Large intestine (tissue), 3 donors: ENCODE data around the gene KCNQ5. TPM values are rescaled to one million over a fixed set of nuclear protein-coding genes. Genes with fewer than 3 reads are reported as not detected.

Experiments used
- DNase-seq, 2 donors: peaks; one replicate each; pipeline versions ENCODE4 v3.0.0 to v3.0.0-alpha.2; 2013
- H3K27ac ChIP-seq: one replicate; pipeline ENCODE4 v1.5.1; 2013; ENCODE audit warnings: low read length
- H3K27me3 ChIP-seq: 2 replicates; pipeline ENCODE4 v1.6.1; 2013; ENCODE audit warnings: low read length; ENCODE audit not compliant: control insufficient read depth, insufficient read depth
- H3K36me3 ChIP-seq: 2 replicates; pipeline ENCODE4 v1.6.1; 2013; ENCODE audit warnings: low read length; ENCODE audit not compliant: control insufficient read depth, insufficient read depth
- H3K4me1 ChIP-seq: one replicate; pipeline ENCODE4 v1.6.1; 2013; ENCODE audit warnings: low read length; ENCODE audit not compliant: control insufficient read depth, insufficient read depth
- H3K4me3 ChIP-seq: one replicate; pipeline ENCODE4 v1.5.1; 2013; ENCODE audit warnings: low read length
- H3K9me3 ChIP-seq: one replicate; pipeline ENCODE4 v1.6.1; 2013; ENCODE audit warnings: mild to moderate bottlenecking, low read depth, low read length, moderate library complexity; ENCODE audit not compliant: control insufficient read depth
- WGBS: methylation state at CpG from one replicate; pipeline ENCODE4 v1.1.5; 2013; ENCODE audit warnings: low lambda C conversion rate; ENCODE audit not compliant: insufficient coverage; 5-methylcytosine and 5-hydroxymethylcytosine counted together
- polyA plus RNA-seq: library from polyadenylated mRNA; unstranded; fragments of 120-200 nt; gene quantifications from one replicate; pipeline ENCODE4 v1.2.1, GENCODE V29; 2013

The KCNQ5 gene
- polyA plus RNA-seq, 1 donor = 3.4 TPM

DNA sequence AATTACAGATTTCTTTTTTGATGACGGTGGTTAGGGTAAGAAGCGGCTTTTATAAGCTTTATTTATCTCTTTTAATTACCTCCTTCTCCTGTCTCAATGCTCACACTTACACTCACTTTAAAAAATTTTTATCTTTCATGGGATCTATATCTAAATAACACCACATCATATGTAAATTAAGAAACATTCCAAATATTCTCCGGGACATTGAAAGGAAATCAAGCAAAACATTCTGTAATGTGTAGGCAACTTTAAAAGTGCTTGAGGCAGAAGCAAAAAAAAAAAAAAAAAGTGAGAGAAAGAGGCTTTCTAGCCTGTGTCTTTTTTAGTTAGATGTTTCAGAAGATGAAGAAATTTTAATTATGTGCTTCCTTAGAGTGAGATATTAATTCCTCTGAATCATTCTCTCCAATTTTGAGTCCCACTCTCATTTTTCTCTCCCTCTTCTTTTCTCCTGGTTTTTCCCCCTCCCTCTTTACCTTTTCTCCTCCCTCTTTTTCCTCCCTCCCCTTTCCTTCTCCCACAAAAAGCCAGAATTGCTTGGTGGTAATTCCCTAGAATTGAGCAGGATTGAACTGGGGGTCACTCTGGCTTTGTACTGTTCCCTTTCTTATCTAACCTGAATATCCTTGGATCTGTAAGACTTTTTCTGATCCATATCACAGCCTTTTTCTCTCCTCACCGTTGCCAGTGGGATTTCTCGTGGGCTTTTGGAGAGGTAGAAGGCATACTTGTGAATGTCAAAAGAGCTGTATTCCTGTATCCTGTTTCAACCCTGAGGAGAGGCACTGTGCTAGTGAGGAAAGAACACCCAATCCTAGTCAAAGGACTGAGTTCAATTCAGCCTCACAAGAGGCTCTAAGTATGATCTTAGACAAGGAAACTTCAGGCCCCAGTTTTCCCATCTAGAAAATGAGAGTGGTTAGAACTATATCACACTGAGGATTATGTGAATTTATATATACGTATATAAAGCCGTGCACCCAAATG, 30.4 kb downstream of the KCNQ5 start:
- DNase-seq = no peak
- no peaks in the 10 kb centered on the region for H3K36me3 ChIP-seq
- H3K4me3 ChIP-seq = no peak overlapping the region
- WGBS = 60% methylated on average over 2 of the region's 7 CpGs
- H3K27me3 ChIP-seq = no peaks in the 10 kb centered on the region
- no peak overlapping the region for H3K27ac ChIP-seq
- H3K9me3 ChIP-seq = no peaks in the 10 kb centered on the region
- no peaks in the 10 kb centered on the region for H3K4me1 ChIP-seq

DNA sequence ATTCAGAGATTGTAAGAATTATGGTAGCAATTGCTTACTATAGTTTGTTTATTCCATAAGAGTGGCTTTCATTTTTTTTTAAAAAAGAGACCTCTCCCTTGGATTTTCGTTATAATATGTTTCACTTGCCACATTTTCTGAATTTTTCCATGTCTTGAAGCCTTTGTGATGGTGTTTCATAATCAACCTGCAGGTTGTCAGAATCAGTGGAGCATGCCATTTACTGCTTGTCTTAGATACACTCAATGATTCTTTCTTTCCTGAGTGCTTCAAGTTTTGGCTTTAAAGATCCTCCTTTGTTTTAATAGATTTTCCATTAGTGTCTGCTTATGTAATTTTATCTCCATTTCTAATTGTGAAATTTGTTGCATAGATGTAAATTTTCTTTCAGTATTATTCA, 31.2 kb downstream of the KCNQ5 start:
- Histone ChIP-seq H3K4me3 (no peak overlapping the region), H3K9me3 (no peaks in the 10 kb centered on the region), H3K27ac (no peak overlapping the region), H3K4me1 (no peaks in the 10 kb centered on the region), H3K36me3 (no peaks in the 10 kb centered on the region), H3K27me3 (no peaks in the 10 kb centered on the region)
- no peak for DNase-seq
- WGBS = 88% methylated on average over 1 of the region's 1 CpG

DNA sequence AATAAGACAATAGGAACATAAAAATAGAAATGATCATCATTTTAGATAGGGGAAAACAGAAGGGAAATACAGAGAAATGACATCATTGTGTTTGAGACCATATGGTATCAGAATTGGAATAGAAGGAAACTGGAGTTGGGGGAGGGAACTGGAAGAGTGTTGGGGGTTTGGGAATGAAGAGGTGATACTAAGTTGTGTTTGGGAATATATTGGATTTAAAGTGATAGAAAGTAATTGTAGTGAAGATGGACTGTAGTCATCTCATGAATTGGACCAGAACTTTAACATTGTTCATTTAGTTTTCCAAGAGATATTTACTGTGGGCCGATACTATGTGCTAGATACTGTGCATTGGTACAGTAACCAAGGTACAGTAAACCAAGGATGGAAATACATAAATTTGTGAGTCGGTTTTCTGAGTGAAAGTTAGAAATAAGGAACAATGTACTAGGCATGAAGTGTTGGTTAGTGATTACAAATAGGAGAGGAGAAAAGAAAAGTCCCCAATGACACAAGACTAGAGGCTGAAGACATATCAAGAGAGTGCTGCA, 32.3 kb downstream of the KCNQ5 start:
- no CpG with 5 or more reads among the region's 2 CpGs for WGBS
- no peaks in the 10 kb centered on the region for H3K4me1 ChIP-seq
- H3K27ac ChIP-seq = no peak overlapping the region
- H3K36me3 ChIP-seq = no peaks in the 10 kb centered on the region
- no peak overlapping the region for H3K4me3 ChIP-seq
- DNase-seq = no peak
- H3K9me3 ChIP-seq = no peaks in the 10 kb centered on the region
- no peaks in the 10 kb centered on the region for H3K27me3 ChIP-seq

DNA sequence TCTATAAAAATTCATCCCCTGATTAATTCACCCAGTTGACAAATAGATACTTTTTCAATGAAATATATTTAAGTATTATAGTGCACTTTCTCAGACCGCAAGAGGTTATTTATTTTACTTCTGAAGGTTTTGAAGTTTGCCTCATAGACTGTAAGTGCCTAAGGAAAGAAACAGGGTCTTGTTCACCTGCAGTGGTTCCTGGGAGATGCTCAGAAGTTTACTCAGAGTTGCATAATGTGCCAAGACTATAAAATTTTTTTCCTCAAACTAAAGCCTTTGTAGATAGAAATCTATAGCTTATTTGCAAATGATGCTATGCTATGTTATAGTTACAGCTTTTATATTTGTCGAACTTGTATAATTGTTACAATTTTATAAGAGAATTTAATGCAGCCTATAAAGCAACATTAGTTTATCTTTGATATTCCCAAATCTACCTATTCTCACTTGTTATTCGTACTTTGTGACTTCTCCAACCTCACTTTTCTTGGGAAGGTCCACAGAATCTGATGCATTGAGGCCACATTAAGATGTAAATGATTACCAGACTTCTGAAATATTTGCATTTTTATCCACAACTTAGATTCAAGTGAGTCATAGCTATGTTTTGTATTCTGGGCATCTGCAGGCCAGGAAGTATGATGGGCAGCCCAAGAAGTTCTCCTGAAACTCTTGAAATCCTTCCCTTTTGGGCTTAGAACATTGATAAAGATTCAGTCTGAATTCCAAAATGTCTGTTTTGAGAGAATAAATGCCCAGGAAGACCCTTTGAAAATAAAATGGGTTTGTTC, 35.7 kb downstream of the KCNQ5 start:
- DNase-seq = no peak
- Histone ChIP-seq H3K27ac (no peak overlapping the region), H3K4me3 (no peak overlapping the region), H3K4me1 (no peaks in the 10 kb centered on the region), H3K27me3 (no peaks in the 10 kb centered on the region), H3K9me3 (no peaks in the 10 kb centered on the region), H3K36me3 (no peaks in the 10 kb centered on the region)
- WGBS = 84% methylated on average over 2 of the region's 3 CpGs

DNA sequence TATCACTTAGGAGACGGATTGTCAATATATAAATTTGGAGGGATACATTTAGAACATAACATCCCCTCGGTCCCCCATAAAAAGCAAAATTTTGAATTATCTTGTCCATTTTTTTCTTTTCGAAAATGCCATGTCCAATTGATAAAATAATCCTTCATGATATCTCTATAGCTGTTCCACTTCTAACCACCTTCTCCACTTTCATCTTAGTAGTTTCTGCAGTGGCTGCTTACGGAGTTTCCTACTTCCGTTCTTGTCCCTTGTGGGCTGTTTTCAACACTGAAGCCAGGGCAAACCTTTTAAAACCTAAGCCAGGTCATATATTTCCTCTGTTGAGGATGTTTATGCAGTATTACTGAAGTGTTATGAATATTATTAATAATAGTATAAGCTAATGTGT, 37.9 kb downstream of the KCNQ5 start:
- Histone ChIP-seq H3K27ac (no peak overlapping the region), H3K9me3 (no peaks in the 10 kb centered on the region), H3K27me3 (no peaks in the 10 kb centered on the region), H3K4me1 (no peaks in the 10 kb centered on the region), H3K36me3 (no peaks in the 10 kb centered on the region), H3K4me3 (no peak overlapping the region)
- no peak for DNase-seq
- WGBS = 94% methylated on average over 4 of the region's 5 CpGs

DNA sequence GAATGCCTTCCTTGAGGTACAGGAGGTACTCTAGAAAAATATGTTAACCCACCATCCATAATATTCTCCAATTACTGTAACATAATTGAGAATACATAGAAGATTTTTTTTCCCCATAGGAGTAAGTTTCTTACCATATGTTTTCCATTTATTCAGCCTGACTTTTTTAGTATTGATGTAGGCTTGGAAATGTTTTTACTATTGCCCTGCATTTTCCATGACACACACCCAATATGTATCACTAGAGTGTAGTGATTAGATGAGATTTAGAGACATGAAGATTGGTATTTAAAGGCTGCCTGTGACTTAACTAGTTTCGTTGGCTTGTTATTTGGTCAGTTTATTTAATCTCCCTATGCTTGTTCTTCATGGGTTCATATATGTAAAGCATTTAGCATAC, 39.5 kb downstream of the KCNQ5 start:
- H3K27ac ChIP-seq = no peak overlapping the region
- DNase-seq = no peak
- no peak overlapping the region for H3K4me3 ChIP-seq
- no peaks in the 10 kb centered on the region for H3K9me3 ChIP-seq
- no CpG with 5 or more reads among the region's 1 CpG for WGBS
- no peaks in the 10 kb centered on the region for H3K4me1 ChIP-seq
- H3K36me3 ChIP-seq = no peaks in the 10 kb centered on the region
- H3K27me3 ChIP-seq = no peaks in the 10 kb centered on the region

DNA sequence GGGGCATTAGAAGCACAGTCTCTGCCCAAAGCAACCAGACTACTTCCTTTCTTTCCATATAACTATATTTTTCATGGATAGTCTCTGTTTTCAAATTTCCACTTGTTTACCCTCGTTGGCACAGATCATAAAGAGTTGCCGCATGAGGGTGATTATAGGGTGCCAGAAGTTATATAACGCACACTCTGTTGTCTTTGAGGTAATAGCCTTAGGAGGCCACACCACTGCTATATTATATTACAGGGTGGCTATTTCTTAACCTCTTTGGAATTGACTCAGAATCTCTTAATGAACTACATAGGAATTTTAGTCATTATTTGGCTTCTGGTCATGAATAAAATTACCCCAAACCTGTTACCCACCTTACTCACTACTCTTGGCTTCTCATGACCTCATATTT, 43.7 kb downstream of the KCNQ5 start:
- 94% methylated on average over 3 of the region's 3 CpGs for WGBS
- Histone ChIP-seq H3K4me1 (no peaks in the 10 kb centered on the region), H3K4me3 (no peak overlapping the region), H3K27ac (no peak overlapping the region), H3K36me3 (no peaks in the 10 kb centered on the region), H3K9me3 (no peaks in the 10 kb centered on the region), H3K27me3 (no peaks in the 10 kb centered on the region)
- DNase-seq = no peak

DNA sequence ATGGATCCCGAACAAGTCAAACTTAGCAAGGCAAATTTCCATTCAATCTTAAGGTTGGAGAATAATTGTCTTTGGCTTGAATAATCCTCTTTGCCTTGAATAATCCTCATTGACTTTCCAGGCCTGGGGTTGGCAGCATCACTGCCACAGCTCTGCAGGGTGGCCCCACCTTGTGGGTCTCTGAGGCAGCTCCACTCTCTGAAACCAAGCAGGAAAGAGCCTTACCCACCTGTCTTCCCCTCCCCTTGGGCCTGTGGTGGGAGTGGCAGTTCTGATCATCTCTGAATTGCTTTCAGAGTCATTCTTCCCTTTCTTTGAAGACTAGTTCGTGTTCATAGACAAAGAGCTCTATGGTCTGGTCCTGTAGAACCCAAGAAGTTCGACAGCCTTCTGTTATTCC, 47.5 kb downstream of the KCNQ5 start:
- Histone ChIP-seq H3K36me3 (no peaks in the 10 kb centered on the region), H3K9me3 (no peaks in the 10 kb centered on the region), H3K4me3 (no peak overlapping the region), H3K4me1 (no peaks in the 10 kb centered on the region), H3K27me3 (no peaks in the 10 kb centered on the region), H3K27ac (no peak overlapping the region)
- WGBS = no CpG with 5 or more reads among the region's 3 CpGs
- no peak for DNase-seq

DNA sequence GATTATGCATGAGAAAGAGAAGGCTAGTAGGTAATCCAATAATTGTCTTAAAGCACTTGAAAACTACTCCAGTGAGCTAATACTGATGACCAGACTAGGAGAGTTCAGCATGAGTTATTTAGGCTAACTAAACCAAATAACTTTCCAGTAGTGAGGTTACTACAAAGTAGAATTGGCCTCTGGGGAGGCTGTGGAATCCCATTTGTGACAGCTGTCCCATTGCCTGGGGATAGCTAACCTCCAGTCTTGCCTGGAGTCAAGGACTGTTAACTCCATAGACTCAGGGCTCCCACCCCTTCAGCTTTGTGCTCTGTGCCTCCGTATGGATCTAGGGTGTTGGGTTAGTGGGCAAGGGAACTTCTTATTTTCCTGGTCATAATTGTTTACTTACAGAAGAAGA, 51.0 kb downstream of the KCNQ5 start:
- no peaks in the 10 kb centered on the region for H3K4me1 ChIP-seq
- H3K4me3 ChIP-seq = no peak overlapping the region
- DNase-seq = no peak
- no CpG with 5 or more reads among the region's 1 CpG for WGBS
- H3K9me3 ChIP-seq = no peaks in the 10 kb centered on the region
- no peaks in the 10 kb centered on the region for H3K36me3 ChIP-seq
- no peaks in the 10 kb centered on the region for H3K27me3 ChIP-seq
- H3K27ac ChIP-seq = no peak overlapping the region

DNA sequence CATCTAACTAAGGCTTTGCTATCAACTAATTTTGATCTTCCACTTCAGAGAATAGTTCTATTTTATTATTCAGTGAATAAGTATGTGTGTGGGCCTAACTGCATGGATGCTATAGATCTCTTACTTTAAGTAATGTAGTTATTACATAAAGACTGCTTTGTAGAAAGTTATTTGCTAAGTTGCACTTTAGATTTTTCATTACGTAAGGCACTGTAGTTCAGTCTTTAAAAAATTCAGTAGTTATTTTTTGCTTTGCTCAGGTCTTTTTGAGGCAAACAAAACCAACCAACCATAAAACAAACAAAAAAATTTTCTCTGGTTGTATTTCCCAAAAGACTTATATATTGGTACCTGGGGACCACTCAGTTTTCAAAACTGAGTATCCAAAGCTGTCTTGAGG, 53.0 kb downstream of the KCNQ5 start:
- no peaks in the 10 kb centered on the region for H3K27me3 ChIP-seq
- H3K4me3 ChIP-seq = no peak overlapping the region
- WGBS = no CpG with 5 or more reads among the region's 1 CpG
- H3K27ac ChIP-seq = no peak overlapping the region
- DNase-seq = no peak
- H3K36me3 ChIP-seq = no peaks in the 10 kb centered on the region
- no peaks in the 10 kb centered on the region for H3K4me1 ChIP-seq
- H3K9me3 ChIP-seq = no peaks in the 10 kb centered on the region
